Measurements from ENCODE around the gene KRT17.

Gene KRT17

DNA sequence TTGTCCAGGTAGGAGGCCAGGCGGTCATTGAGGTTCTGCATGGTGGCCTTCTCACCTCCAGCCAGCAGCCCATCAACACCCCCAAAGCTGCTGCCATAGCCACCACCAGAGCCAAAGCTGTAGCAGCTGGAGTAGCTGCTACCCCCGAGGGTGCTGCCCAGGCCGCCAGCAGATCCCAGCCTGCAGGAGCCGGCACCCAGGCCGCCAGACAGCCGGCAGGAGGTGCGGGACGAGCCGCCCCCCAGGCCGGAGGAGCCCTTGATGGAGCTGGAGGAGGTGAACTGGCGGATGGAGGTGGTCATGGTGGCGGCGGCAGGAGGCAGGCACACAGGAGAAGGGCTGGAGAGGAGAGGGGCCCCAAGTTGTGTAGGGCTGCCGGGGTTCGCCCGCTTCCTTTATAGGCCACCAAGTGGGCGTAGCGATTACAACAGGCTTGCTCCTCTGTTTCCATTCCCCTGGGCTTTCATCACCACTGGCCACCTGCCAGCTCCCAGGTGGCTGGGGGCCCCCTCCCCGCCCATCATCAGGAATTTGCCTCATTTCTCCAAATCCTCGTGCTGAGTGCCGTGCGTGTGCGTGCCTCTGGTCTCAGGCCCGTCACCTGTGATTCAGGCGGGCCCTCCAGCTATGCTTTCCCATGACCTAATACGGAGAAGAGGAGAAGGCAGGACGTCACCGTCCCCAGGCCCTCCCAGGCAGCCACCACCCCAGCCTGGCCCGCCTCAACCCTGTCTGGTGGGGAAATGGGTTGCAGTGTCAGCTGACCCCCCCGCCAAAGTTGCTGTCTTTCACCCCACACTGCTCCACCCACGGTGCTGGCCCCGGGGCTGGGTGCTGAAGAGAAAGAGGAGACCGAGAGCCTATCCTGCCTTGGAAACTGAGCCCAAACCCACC, at the start of gene KRT17:
KRT17 (minus strand) TSS at position 368 of the 894 bp plus-strand sequence; CDS start at position 302, 66 bp downstream.
- no peak for DNase-seq (ENCODE audit: low read depth)

DNA sequence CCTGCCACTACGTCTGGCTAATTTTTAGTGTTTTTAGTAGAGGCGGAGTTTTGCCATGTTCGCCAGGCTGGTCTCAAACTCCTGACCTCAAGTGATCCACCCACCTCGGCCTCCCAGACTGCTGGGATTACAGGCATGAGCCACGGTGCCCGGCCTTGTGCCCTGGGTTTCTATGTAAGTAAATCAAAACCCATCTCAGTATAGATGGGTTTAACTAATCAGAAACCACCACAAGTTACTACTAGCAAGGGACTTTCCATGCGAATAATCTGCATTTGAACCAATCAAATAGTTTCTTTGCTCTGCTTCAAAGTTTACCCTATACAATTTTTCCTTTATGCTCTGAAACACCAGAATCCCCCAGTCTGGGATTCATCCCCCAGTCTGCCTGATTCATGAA, 47.8 kb upstream of the KRT17 start:
- no peak for DNase-seq (ENCODE audit: low read depth)

DNA sequence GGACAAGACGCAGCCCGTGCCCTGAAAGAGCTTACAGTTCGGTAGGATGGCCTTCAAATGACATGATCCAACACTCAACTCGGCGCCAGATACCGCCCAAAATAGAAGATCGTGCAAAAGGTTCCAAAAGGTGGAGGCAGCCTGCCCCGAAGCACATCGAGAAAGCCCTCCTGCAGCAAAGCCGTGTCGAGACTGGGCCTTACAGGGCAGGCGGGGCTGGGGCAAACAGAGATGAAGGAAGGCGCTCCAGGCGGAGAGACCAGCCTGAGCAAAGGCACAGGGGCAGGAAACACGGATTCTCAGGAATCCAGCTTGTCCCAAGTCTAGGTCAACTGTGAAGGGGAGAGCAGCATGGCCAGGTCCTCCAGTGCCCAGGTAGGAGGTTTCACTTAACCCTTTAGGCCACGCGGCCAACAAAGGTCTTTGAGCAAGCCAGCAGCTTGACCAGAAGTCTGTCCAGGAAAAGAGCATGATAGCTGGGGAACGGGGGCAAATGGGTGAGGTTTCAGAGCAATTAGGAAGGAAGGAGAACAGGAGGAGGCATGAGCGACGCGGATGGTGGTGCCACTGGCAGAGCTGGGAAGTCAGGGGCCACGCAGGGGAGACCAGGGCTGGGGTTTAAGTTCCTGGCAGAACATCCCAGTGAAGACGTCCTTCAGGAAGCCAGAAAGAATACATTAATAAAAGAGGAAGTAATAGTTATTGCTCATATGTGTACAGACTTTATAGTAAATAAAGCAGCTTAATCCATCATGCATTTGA, 43.1 kb upstream of the KRT17 start:
- no peak for DNase-seq (ENCODE audit: low read depth)

DNA sequence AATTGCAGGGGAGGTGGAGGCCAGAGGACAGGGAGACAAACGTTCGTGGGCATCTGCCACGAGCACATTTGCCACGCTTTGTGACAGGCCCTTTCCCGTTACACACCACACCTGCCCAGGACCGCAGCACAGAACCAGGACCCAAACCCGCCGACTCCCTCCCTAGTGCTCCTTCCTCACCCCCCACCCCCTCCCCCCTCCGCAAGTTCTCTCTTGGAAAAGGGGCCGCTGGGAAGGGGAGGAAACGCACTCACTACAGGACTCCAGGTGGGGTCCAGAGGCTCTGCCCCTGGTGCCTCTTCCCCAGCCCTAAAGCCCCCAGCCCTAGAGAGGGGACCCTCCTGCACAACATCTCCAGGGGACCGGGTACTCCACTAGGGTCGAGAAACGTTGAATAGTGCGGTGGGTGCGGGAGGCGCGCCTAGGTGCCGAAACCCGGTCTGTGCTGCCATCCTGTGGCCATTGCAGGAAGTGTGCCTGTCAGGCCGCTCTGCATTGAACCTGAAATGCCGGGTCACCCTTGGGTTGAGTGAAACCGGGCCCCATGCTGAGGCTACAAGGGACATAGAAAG, 42.4 kb upstream of the KRT17 start:
- DNase-seq (ENCODE audit: low read depth): no peak

DNA sequence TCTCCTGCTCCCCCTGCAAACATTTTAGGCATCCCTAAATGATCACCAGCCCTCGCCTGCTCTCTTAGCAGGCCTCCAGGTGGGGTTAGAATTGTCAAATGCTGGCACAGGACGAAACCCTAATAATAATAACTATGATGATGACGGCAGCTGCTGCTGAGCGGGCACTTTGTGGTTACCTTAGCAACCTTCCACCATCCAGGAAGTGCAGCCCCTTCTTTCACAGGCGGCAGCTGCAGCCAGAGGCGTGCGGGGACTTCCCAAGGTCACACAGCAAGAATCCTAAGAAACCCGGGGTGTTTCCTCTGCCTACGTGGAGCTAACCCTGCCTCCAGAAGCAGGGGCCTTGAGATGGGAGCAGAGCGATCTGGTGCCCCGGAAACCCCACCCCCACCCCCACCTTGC, 41.9 kb upstream of the KRT17 start:
- DNase-seq (ENCODE audit: low read depth): no peak

DNA sequence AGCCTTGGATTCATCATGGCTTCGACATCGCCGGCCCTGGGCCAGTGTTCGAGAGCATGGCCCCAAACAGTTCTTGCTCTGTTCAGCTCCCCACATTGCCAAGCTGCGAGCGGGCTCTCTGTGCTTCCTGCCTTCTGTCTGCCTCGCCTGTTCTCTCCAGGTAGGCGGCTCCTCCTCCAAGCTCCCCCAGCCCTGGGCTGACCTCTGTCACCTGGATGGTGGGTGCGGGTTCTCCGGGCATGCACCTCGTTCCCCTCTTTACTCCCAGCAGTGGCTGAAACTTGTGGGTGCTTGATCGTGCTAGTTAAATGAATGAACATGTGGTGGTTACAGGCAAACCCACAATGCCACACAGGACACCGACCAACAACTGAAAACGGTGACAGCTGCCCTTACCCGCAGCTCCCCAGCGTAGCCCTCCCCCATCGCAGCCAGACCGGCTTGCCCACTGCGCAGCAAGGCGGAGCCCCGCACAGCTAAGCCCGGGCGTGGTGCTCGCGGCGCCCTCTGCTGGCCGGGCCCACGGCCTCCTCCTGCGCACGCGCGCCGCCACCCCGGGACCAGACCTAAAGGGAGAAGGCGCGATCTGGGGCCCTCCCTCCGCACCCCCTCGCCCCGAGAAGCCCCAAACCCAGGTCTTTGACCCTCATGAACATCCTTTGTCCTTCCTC, 41.3 kb upstream of the KRT17 start:
- DNase-seq (ENCODE audit: low read depth): no peak

DNA sequence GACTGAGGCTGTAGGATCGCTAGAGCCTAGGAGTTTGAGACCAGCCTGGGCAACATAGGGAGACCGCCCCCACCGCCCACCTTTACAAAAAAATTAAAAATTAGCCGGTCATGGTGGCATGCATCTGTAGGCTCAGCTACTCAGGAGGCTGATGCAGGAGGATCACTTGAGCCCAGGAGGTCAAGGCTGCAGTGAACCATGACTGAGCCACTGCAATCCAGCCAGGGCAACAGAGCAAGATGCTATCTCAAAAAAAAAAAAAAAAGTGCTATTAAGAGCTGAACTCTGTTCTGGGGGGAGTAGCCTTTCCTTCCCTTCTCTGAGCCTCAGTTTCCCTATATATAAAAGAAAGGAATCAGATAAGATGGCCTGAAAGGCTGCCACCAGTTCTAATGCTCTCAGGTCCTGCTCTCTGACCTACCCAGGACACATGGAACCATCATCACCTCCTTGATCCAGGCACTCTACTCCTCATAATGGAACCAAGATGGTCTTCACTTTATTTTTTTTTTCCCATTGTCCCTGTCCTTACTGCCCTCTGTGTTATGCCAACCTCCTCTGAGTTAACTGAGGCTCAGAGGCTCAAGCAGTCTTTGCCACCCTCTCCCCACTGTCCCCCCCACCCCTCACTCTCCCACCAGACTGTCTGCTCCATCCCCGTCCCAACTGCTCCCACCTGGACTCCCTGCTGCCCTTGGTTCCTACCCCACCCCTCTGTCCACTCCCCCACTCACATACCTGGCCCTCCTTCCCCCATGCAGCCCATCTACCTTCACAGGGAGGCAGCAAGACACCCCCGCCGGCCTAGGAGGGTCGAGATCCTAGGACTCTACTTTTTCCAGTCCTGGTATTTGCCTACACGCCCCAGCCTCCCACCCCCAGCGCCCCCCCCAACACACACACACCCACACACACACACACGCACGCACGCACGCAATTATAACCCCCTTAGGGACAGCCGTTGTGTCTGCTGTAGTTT, 40.5 kb upstream of the KRT17 start:
- DNase-seq (ENCODE audit: low read depth): no peak

DNA sequence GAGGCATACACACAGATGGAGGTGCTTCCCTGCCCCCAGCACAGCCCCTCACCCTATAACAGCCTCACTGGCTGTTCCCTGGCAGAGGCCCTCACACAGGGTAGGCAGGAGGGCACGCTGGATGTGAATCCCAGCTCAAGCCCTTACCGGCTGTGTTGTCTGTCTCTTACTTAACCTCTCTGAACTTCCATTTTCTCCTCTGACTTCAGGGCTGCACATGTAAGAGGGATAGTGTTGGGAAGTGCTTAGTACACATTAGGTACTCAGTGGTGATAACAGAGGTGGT, 39.7 kb upstream of the KRT17 start:
- no peak for DNase-seq (ENCODE audit: low read depth)

DNA sequence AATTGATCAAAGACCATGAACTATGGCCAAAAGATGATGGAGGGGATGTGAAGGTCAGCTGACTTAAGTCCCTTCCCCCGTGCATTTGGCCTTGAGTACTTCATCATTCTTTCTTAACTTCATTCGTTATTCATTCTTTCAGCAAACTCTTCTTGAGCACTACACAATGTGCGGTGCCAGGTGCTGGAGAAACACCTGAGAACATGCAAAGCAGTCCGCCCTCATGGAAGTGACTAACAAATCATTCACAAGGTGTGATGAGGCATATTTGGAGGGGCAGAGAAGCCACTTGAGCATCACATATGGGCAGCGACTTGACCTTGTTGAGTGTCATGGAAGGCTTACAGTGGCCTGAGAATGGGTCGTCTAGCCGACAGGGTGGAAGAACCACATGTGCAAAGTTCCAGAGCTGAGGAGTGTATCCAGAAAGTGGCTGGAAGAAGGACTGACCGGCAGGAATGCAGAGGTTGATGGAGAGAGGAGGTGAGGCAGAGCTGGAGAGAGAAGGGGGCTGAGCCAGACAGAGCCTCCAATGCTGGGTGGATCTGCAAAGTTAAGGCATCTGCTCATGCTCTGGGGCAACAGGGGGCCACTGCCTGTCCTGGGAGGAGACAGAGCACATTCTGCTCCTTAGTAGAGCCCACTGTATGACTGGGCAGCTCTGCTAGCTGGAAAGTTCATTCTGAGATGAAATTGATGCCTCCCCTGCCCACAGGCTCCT, 39.2 kb upstream of the KRT17 start:
- DNase-seq (ENCODE audit: low read depth): no peak

DNA sequence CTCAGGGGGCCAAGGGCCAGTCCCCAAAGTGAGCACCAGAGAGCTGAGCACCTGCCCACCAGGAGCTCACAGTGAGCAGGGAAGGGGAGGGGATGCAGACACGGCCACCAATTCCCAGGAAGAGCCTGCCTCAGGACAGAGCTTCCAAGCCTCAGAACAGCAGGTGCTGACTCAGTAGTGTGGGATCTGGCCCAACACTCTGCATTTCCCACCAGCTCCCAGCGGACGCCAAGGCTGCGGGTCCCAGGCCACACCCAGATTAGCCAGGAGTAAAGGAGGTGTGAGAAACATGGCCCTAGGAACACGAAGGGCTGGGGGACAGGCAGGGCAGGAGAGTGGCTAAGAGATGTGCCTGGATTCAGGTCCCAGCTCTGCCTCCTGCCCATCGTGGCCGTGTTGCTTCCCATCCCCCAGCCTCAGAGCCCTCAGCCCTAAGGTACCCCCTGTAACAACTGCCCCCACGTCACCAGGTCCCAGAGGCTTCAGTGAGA, 35.9 kb upstream of the KRT17 start:
- DNase-seq (ENCODE audit: low read depth): no peak

DNA sequence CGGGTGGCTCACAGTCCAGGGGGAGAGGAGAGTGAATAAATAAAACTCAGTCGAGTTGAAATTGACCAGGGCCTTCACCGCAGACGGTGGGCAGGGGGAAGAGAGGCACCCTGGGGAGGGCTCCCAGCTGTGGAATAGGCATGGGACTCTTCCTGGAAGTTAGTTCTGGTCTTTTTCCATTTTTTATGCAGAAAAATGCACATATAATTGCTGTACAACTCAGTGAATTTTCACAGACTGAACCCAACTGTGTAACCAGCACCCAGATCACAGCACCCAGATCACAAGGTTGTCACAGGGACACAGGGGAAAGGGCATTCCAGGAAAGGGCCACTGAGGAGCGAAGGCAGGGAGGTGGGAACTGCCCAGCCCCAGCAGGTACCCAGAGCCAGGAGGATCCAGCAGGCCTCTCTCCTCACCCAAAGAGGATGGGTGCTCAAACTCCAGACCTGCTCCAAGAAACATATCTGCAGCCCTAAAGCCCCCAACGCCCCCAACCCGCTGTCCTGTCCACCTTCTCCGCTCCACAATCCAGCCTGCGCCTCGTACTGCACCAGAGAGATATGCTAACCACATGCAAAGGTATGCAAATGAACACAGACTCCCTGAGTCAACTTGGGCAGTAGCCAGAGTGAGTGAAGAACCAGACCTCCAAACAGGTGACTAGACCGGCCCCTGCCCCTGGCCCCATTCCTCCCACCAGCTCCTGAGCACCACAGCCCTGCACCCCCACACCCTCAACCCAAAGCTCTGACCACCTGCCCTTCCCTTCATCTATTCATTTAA, 35.2 kb upstream of the KRT17 start:
- DNase-seq (ENCODE audit: low read depth): no peak

DNA sequence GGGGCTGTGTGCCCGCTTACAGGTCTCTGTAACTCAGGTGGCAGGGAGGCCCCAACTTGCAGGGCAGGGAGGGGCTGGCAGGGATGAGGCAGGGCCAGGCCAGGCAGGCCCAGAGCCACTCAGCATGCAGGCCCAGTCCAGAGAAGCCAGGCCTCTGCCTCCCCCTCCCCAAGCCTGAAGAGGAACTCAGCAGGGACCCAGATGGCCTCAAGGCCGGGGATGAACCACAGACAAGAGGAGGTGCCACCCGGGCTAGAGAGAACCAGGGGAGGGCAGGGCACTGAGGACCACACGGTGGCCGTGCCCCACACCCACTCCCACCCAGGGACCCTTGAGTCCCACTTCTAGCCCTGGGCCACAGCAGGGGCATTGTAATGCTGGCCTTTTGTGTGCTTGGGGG, 34.5 kb upstream of the KRT17 start:
- DNase-seq (ENCODE audit: low read depth): no peak

DNA sequence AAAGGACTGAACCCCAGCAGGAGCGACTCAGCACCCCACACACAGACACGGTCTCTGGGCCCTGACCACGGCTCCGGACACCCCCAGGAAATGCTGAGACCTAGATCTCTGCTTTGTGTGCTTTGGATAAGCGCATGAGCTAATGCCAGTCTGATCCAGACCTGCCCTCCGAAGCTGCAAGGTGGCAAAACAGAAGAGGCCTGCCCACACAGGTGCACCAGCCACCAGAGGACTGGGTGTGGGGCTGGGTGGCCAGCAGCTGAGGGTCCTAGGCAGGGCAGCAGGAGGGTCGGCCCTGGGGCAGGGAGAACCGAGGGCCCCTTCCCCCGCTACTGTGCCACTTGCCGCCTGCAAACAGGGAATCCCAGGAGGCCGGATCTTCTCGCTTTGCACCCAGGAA, 33.6 kb upstream of the KRT17 start:
- DNase-seq (ENCODE audit: low read depth): no peak

DNA sequence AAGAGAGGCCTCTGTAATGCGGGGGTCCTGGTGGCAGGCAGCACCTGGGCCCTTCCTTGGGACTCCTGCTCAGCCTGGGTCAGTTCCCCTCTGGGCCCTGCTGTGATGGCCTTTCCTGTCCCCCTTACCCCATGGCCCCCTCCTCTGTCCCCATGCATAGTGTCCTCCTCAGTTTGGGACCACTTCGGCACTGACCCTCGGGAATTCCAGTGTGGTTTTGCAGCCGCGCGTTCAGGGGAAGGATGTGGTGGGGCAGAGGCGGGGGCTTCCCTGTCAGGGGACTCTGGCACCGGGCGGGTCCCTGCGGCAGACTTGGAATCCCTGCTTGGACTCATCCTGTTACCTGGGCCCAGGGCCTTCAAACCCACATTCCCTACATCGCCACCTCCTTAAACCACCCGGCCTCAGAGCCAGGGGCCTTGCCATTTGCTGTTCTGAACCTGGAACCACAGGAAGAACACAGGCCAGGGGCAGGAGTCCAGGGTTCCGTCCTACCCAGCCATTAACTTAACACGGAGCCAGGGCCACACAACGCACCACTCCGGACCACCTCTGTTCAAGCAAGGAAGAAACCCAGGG, 32.9 kb upstream of the KRT17 start:
- DNase-seq (ENCODE audit: low read depth): no peak

DNA sequence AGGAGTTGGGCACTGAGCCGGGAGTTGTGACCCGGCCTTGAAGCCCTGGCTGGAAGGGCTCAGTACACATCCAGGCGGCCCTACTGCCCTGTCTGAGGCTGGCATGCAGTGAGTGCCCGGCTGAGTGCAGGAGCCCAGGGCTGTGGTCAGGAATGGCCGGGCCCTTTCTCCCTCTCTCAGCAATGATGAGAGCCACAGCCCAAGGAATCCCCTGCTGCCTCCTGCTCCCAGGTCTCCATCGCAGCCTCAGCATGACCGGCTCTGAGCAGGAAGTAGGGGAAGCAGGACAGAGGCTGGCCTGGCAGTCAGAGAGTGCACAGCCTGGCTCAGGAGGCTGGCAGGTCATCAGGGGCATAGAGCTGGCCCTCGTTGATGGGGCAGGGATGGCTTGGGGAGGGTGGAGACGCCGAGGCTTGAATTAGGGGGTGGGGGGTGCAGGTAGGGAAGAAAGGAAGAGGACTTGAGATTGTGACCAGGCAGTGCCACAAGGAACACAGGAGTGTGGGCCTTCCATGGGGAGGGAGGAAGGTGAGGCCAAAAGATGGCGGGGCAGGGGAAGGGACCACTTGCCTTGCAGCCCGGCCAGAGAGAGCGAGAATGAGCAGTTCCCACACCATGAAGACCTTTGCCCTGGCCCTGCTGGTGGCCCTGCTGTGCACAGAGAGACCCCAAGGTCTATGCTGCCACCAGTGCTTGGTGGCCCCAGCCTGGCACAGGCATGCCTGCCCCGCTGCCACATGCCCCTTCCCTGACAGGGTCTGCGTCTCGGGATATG, 32.1 kb upstream of the KRT17 start:
- DNase-seq (ENCODE audit: low read depth): no peak

DNA sequence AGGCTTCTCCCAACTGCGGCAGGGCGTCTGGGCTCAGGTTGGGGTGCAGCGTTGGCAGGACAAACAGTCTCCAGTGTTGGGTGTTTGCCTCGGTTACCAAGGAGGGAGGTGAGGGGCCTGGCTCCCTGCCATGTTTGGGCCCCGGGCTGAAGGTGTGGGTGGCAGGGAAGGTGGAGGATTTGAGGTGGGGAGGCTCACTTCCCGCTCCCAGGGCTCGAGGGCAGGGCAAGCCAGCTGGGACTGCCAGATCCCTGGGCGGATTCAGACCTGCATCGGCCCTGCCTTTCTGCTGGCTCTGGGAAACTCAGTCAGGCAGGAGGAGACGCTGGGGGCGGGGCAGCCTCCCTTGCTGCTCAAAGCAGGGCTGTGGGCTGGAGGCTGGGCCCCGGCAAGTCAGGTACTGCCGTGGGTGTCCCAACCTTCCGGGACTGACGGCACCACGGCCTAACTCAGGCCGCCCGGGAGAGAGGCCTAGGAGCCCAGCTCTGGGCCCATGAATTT, 31.3 kb upstream of the KRT17 start:
- DNase-seq (ENCODE audit: low read depth): no peak

DNA sequence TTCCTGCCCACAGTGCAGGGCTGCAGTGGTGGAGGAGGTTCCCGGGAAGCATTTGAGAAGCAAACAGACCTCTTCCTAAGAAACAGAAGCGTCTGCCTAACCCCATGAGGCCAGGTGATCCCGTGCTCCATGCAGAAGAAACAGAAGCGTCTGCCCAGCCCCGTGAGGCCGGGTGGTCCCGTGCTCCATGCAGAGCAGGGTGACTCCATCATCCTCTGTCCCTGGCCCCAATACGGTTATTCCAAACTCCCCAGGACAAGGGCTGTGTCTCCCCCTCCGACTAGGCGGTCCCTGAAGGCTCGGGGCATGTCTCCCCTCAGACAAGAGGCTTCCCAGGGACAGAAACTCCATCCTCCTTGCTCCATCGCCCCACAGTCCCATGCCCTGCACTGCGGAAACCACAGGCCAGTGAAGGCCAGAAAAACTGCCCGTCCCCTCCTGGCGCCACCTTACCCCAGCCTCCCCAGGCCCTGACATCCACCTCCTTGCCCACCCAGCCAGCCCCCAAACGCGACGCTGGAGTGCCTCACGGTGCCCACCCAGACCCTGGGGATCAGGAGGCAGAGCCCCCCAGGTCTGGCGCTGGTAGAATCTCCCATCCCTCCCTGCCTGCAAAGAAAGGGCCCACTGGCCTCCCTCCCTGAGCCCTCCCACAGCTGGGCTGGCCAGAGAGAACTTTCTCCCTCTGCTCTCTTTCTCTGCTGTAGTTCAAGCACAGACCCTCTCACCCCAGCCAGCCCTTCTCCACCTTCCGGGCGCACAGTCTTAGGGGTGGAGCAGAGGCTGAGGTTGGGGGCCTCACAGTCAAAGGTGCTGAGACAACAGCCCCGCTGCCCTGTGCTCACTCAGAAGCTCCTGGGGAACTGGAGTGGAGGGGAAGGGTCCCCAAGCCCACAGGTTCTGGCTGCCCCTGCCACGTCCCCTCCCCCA, 30.6 kb upstream of the KRT17 start:
- no peak for DNase-seq (ENCODE audit: low read depth)

Data from non-pigmented ciliary epithelial cell (primary cell).